Measurements from ENCODE around the gene KRT7. TPM values are rescaled to one million over a fixed set of nuclear protein-coding genes. Genes with fewer than 3 reads are reported as not detected.

Gene KRT7
- total and polyA plus RNA-seq, 4 donors: 0.37 to 9.9 (median 7.0) TPM

- H3K27me3 ChIP-seq (ENCODE audit: control insufficient read depth in 4 of 4, insufficient read depth in 4 of 4, low read length in 3 of 4): peaks cover 0 to 9% (median 1%) of the 10 kb centered on the region in 4 donors
- DNase-seq (ENCODE audit: low spot score): no peak
- WGBS: 70% methylated on average over 7 of the region's 7 CpGs
- H3K4me1 ChIP-seq (ENCODE audit: control insufficient read depth in 4 of 4, insufficient read depth in 4 of 4, low read length in 3 of 4): no peaks in the 10 kb centered on the region
- H3K36me3 ChIP-seq (ENCODE audit: control insufficient read depth in 4 of 4, insufficient read depth in 3 of 4, low read depth in 1 of 4, low read length in 3 of 4): no peaks in the 10 kb centered on the region
- TF ChIP-seq RAD21 (IDR thresholded peaks at IDR 0.05) (no peak), HNF4A (conservative IDR thresholded peaks at IDR 0.05) (no peak), HNF4G (IDR thresholded peaks at IDR 0.05) (no peak), FOXA2 (IDR thresholded peaks at IDR 0.05) (no peak), SP1 (IDR thresholded peaks at IDR 0.05) (no peak), NR2F2 (IDR thresholded peaks at IDR 0.05) (no peak), RXRA (IDR thresholded peaks at IDR 0.05) (no peak), MAX (IDR thresholded peaks at IDR 0.05) (no peak), EGR1 (IDR thresholded peaks at IDR 0.05; ENCODE audit: low read depth in 2 of 2) (no peak), FOXA1 (IDR thresholded peaks at IDR 0.05) (no peak), JUND (IDR thresholded peaks at IDR 0.05) (no peak), TAF1 (conservative IDR thresholded peaks at IDR 0.05) (no peak), YY1 (IDR thresholded peaks at IDR 0.05) (no peak), GABPA (IDR thresholded peaks at IDR 0.05 in 1 of 2, conservative IDR thresholded peaks at IDR 0.05 in 1 of 2) (no peak)
- TF ChIP-seq, protein P1, sequence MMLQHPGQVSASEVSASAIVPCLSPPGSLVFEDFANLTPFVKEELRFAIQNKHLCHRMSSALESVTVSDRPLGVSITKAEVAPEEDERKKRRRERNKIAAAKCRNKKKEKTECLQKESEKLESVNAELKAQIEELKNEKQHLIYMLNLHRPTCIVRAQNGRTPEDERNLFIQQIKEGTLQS (IDR thresholded peaks at IDR 0.05): no peak
- TF ChIP-seq, protein P2, sequence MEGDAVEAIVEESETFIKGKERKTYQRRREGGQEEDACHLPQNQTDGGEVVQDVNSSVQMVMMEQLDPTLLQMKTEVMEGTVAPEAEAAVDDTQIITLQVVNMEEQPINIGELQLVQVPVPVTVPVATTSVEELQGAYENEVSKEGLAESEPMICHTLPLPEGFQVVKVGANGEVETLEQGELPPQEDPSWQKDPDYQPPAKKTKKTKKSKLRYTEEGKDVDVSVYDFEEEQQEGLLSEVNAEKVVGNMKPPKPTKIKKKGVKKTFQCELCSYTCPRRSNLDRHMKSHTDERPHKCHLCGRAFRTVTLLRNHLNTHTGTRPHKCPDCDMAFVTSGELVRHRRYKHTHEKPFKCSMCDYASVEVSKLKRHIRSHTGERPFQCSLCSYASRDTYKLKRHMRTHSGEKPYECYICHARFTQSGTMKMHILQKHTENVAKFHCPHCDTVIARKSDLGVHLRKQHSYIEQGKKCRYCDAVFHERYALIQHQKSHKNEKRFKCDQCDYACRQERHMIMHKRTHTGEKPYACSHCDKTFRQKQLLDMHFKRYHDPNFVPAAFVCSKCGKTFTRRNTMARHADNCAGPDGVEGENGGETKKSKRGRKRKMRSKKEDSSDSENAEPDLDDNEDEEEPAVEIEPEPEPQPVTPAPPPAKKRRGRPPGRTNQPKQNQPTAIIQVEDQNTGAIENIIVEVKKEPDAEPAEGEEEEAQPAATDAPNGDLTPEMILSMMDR (IDR thresholded peaks at IDR 0.05; ENCODE audit: low read depth, low read length, missing input control): no peak
- TF ChIP-seq, protein P3, sequence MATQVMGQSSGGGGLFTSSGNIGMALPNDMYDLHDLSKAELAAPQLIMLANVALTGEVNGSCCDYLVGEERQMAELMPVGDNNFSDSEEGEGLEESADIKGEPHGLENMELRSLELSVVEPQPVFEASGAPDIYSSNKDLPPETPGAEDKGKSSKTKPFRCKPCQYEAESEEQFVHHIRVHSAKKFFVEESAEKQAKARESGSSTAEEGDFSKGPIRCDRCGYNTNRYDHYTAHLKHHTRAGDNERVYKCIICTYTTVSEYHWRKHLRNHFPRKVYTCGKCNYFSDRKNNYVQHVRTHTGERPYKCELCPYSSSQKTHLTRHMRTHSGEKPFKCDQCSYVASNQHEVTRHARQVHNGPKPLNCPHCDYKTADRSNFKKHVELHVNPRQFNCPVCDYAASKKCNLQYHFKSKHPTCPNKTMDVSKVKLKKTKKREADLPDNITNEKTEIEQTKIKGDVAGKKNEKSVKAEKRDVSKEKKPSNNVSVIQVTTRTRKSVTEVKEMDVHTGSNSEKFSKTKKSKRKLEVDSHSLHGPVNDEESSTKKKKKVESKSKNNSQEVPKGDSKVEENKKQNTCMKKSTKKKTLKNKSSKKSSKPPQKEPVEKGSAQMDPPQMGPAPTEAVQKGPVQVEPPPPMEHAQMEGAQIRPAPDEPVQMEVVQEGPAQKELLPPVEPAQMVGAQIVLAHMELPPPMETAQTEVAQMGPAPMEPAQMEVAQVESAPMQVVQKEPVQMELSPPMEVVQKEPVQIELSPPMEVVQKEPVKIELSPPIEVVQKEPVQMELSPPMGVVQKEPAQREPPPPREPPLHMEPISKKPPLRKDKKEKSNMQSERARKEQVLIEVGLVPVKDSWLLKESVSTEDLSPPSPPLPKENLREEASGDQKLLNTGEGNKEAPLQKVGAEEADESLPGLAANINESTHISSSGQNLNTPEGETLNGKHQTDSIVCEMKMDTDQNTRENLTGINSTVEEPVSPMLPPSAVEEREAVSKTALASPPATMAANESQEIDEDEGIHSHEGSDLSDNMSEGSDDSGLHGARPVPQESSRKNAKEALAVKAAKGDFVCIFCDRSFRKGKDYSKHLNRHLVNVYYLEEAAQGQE (IDR thresholded peaks at IDR 0.05): no peak
- TF ChIP-seq, protein P4, sequence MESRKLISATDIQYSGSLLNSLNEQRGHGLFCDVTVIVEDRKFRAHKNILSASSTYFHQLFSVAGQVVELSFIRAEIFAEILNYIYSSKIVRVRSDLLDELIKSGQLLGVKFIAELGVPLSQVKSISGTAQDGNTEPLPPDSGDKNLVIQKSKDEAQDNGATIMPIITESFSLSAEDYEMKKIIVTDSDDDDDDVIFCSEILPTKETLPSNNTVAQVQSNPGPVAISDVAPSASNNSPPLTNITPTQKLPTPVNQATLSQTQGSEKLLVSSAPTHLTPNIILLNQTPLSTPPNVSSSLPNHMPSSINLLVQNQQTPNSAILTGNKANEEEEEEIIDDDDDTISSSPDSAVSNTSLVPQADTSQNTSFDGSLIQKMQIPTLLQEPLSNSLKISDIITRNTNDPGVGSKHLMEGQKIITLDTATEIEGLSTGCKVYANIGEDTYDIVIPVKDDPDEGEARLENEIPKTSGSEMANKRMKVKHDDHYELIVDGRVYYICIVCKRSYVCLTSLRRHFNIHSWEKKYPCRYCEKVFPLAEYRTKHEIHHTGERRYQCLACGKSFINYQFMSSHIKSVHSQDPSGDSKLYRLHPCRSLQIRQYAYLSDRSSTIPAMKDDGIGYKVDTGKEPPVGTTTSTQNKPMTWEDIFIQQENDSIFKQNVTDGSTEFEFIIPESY (IDR thresholded peaks at IDR 0.05): no peak
- H3K27ac ChIP-seq (ENCODE audit: low read depth in 1 of 2, low read length in 2 of 2): no peak overlapping the region
- no peak overlapping the region for H3K4me3 ChIP-seq (ENCODE audit: low read depth in 1 of 3, low read length in 3 of 3)
- H3K9me3 ChIP-seq (ENCODE audit: control insufficient read depth in 4 of 4, low read length in 3 of 4): no peaks in the 10 kb centered on the region
- no peak overlapping the region for H3K9ac ChIP-seq (ENCODE audit: low read depth in 1 of 2, low read length in 2 of 2)
These were observed 13.0 kb downstream of the KRT7 start for GRCh38 chr12:52245962-52246569.

All from liver (tissue), 9 donors.